ENCODE data around the gene KCNK3. TPM values are rescaled to one million over a fixed set of nuclear protein-coding genes. Genes with fewer than 3 reads are reported as not detected.

The KCNK3 gene
- total RNA-seq, 1 donor from 2014 or later: 1.9 TPM

DNA sequence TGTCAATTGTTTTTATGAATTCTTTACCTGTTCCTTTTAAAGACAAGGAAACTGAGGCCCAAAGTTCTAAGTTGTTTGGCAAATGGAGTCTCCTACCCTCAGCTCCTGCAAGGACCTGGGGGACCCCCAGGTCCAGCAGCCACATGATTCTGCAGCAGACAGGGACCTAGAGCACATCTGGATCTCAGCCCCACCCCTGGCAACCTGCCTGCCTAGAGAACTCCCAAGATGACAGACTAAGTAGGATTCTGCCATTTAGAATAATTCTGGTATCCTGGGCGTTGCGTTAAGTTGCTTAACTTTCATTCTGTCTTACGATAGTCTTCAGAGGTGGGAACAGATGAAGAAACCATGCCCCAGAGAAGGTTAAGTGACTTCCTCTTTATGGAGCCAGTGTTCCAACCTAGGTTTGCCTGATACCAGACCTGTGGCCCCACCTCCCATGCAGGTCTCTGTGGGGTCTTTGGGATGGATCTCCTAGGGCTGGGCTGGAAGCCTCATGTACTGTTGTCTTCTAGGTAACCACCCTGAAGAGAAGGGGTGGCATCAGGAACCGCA, 87.8 kb downstream of the KCNK3 start:
- H3K9me3 Mint-ChIP-seq (ENCODE audit: unreplicated experiment): no peaks in the 10 kb centered on the region
- Histone ChIP-seq H3K9me3 (ENCODE audit: insufficient read depth, low read depth, low read length) (no peaks in the 10 kb centered on the region), H3K79me2 (ENCODE audit: insufficient read depth, low read length) (peaks cover 2% of the 10 kb centered on the region), H3K27ac (ENCODE audit: low read depth, low read length) (no peak overlapping the region), H3K4me1 (ENCODE audit: insufficient read depth, low read length) (peaks cover 2% of the 10 kb centered on the region), H3K4me3 (ENCODE audit: insufficient read depth, low read depth, low read length) (no peak overlapping the region), H3K27me3 (ENCODE audit: insufficient read depth, low read length) (no peaks in the 10 kb centered on the region), H3K36me3 (ENCODE audit: insufficient read depth, low read length) (peaks cover 26% of the 10 kb centered on the region), H3K9ac (ENCODE audit: low read length) (no peak overlapping the region), H4K20me1 (ENCODE audit: insufficient read depth, low read length) (peaks cover 19% of the 10 kb centered on the region), H2AFZ (ENCODE audit: low read depth, low read length) (no peak overlapping the region), H3K4me2 (ENCODE audit: low read length) (no peak overlapping the region)
- no peak for FAIRE-seq
- H3K4me1 Mint-ChIP-seq (ENCODE audit: low read depth, unreplicated experiment): no peaks in the 10 kb centered on the region
- H3K27me3 Mint-ChIP-seq (ENCODE audit: low read depth, unreplicated experiment): no peaks in the 10 kb centered on the region
- H3K4me3 Mint-ChIP-seq (ENCODE audit: unreplicated experiment): no peak overlapping the region
- TF ChIP-seq, protein P1, sequence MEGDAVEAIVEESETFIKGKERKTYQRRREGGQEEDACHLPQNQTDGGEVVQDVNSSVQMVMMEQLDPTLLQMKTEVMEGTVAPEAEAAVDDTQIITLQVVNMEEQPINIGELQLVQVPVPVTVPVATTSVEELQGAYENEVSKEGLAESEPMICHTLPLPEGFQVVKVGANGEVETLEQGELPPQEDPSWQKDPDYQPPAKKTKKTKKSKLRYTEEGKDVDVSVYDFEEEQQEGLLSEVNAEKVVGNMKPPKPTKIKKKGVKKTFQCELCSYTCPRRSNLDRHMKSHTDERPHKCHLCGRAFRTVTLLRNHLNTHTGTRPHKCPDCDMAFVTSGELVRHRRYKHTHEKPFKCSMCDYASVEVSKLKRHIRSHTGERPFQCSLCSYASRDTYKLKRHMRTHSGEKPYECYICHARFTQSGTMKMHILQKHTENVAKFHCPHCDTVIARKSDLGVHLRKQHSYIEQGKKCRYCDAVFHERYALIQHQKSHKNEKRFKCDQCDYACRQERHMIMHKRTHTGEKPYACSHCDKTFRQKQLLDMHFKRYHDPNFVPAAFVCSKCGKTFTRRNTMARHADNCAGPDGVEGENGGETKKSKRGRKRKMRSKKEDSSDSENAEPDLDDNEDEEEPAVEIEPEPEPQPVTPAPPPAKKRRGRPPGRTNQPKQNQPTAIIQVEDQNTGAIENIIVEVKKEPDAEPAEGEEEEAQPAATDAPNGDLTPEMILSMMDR (IDR thresholded peaks at IDR 0.05; ENCODE audit: insufficient read depth, low read depth, low read length): no peak
- no peak for TF ChIP-seq EZH2 (IDR thresholded peaks at IDR 0.05; ENCODE audit: insufficient read depth, low read length)
- DNase-seq (ENCODE audit: low read depth): no peak
- H3K27ac Mint-ChIP-seq (ENCODE audit: unreplicated experiment): no peak overlapping the region
- H3K36me3 Mint-ChIP-seq (ENCODE audit: low read depth, unreplicated experiment): peaks cover 25% of the 10 kb centered on the region

Other genes with a start within 250 kb of the KCNK3 start
- not detected in 2 replicates for gene OTOF, start 214.6 kb upstream of the KCNK3 start, total RNA-seq
- not detected in 2 replicates for gene CIB4, start 51.4 kb upstream of the KCNK3 start, total RNA-seq
- gene SLC35F6, start 71.6 kb downstream of the KCNK3 start, total RNA-seq: 41.9 and 42.5 TPM in 2 replicates
- gene CENPA, start 93.3 kb downstream of the KCNK3 start, total RNA-seq: 0.75 and 2.7 TPM in 2 replicates
- gene DPYSL5, start 155.4 kb downstream of the KCNK3 start, total RNA-seq: 1.2 and 2.9 TPM in 2 replicates

Data from astrocyte (in vitro differentiated cells and primary cell).